ENCODE measurements around the gene HLA-DOA.

GRCh38 chr6:32971581-32972352, 37.6 kb downstream of the HLA-DOA start:
- TF ChIP-seq CTCF (IDR thresholded peaks at IDR 0.05; ENCODE audit: control extremely low read depth in 1 of 3, insufficient read depth in 1 of 3, low read depth in 1 of 3, low read length in 3 of 3) (no peak; a peak in 1 of 4 replicates), EZH2 (IDR thresholded peaks at IDR 0.05; ENCODE audit: low read depth, low read length, severe bottlenecking) (no peak), YY1 (IDR thresholded peaks at IDR 0.05; ENCODE audit: low read depth, low read length) (peak; percentile 96; the same call in 1 of the 2 replicates), POLR2A (IDR thresholded peaks at IDR 0.05; ENCODE audit: control extremely low read depth in 1 of 2, low read depth in 2 of 2, low read length in 2 of 2) (peak in 1 of 2 experiments; percentile 99; a peak in 2 of 3 replicates), TAF1 (IDR thresholded peaks at IDR 0.05; ENCODE audit: low read depth, low read length) (peak; percentile 100), RAD21 (IDR thresholded peaks at IDR 0.05 in 1 of 2, conservative IDR thresholded peaks at IDR 0.05 in 1 of 2; ENCODE audit: low read depth in 2 of 2, low read length in 2 of 2) (no peak), EP300 (IDR thresholded peaks at IDR 0.05; ENCODE audit: borderline replicate concordance in 1 of 2, low read depth in 2 of 2, low read length in 2 of 2) (no peak; a peak in 1 of 3 replicates)
- TF ChIP-seq, protein P1, sequence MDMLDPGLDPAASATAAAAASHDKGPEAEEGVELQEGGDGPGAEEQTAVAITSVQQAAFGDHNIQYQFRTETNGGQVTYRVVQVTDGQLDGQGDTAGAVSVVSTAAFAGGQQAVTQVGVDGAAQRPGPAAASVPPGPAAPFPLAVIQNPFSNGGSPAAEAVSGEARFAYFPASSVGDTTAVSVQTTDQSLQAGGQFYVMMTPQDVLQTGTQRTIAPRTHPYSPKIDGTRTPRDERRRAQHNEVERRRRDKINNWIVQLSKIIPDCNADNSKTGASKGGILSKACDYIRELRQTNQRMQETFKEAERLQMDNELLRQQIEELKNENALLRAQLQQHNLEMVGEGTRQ (IDR thresholded peaks at IDR 0.05; ENCODE audit: low read length) = peak; percentile 23

Data from H1 (cell line).